Measurements from ENCODE around the gene DLX1.

DLX1 gene

DNA sequence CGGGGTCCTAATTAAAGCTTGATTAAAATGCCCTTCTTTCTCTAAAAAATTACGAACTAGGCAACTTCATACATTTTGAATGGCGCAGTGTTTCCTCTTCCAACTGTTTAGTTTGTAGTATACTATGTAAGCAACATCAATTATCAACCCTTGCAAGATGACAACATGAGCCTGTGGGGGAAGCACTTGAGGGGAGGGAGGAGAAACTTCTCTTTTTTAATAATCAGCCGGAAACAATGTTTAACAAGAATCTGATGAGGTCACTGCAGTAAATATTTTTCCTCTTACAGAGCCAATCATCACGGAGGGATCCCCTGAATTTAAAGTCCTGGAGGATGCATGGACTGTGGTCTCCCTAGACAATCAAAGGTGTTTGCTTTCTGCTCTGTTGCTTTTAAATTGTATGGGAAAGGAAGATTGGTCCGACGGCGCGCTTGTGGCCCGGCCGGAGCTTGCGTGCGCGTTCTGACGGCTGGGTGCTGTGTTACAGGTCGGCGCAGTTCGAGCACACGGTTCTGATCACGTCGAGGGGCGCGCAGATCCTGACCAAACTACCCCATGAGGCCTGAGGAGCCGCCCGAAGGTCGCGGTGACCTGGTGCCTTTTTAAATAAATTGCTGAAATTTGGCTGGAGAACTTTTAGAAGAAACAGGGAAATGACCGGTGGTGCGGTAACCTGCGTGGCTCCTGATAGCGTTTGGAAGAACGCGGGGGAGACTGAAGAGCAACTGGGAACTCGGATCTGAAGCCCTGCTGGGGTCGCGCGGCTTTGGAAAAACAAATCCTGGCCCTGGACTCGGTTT, 5.3 kb upstream of the DLX1 start:
- Histone ChIP-seq H3K4me3 (ENCODE audit: low read depth, low read length) (no peak overlapping the region), H3K79me2 (no peaks in the 10 kb centered on the region), H3K27ac (no peak overlapping the region), H3K27me3 (ENCODE audit: control insufficient read depth, insufficient read depth, low read length) (peaks cover 18% of the 10 kb centered on the region), H3K4me1 (no peaks in the 10 kb centered on the region), H3K36me3 (ENCODE audit: control insufficient read depth, insufficient read depth, low read length) (no peaks in the 10 kb centered on the region), H3K4me2 (ENCODE audit: low read length) (no peak overlapping the region), H2AFZ (no peak overlapping the region), H3K9me3 (ENCODE audit: control insufficient read depth, low read length) (peaks cover 4% of the 10 kb centered on the region), H3K9ac (no peak overlapping the region)
- TF ChIP-seq, protein P1, sequence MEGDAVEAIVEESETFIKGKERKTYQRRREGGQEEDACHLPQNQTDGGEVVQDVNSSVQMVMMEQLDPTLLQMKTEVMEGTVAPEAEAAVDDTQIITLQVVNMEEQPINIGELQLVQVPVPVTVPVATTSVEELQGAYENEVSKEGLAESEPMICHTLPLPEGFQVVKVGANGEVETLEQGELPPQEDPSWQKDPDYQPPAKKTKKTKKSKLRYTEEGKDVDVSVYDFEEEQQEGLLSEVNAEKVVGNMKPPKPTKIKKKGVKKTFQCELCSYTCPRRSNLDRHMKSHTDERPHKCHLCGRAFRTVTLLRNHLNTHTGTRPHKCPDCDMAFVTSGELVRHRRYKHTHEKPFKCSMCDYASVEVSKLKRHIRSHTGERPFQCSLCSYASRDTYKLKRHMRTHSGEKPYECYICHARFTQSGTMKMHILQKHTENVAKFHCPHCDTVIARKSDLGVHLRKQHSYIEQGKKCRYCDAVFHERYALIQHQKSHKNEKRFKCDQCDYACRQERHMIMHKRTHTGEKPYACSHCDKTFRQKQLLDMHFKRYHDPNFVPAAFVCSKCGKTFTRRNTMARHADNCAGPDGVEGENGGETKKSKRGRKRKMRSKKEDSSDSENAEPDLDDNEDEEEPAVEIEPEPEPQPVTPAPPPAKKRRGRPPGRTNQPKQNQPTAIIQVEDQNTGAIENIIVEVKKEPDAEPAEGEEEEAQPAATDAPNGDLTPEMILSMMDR (IDR thresholded peaks at IDR 0.05), result no peak

DNA sequence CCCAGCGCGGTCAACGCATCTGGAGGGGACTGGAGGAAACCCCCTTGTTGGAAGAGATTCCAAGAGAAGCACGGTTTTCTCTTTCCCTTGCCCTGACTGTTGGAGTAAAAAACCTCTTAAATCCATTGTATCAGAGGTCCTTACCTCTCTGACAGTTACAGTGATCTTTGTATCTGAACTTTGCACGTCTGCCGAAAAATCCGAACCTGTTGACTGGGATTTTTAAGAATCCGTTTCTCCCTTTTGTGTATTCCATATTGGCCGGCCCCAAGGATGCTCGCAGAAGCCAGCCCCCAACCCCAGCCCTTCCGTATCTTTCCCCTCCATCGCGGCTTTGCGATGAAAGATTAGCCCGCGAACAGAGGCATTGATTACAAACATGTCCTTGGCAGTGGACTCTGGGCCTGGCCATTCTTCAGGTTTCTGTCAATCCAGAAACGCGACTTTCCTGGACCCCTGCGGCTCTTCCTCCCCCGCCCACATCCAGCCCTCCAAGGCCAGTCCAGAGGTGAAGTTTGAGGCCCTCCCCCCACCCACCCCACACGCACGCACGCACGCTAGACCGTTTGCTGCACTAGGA, 4.6 kb upstream of the DLX1 start:
- no peak overlapping the region for H3K4me2 ChIP-seq (ENCODE audit: low read length)
- no peaks in the 10 kb centered on the region for H3K36me3 ChIP-seq (ENCODE audit: control insufficient read depth, insufficient read depth, low read length)
- TF ChIP-seq, protein P1 (IDR thresholded peaks at IDR 0.05), result no peak
- H3K4me3 ChIP-seq (ENCODE audit: low read depth, low read length), result no peak overlapping the region
- H3K9me3 ChIP-seq (ENCODE audit: control insufficient read depth, low read length), result peaks cover 4% of the 10 kb centered on the region
- H3K4me1 ChIP-seq, result no peaks in the 10 kb centered on the region
- no peak overlapping the region for H2AFZ ChIP-seq
- no peak overlapping the region for H3K27ac ChIP-seq
- no peaks in the 10 kb centered on the region for H3K79me2 ChIP-seq
- H3K9ac ChIP-seq, result no peak overlapping the region
- H3K27me3 ChIP-seq (ENCODE audit: control insufficient read depth, insufficient read depth, low read length), result peaks cover 18% of the 10 kb centered on the region

DNA sequence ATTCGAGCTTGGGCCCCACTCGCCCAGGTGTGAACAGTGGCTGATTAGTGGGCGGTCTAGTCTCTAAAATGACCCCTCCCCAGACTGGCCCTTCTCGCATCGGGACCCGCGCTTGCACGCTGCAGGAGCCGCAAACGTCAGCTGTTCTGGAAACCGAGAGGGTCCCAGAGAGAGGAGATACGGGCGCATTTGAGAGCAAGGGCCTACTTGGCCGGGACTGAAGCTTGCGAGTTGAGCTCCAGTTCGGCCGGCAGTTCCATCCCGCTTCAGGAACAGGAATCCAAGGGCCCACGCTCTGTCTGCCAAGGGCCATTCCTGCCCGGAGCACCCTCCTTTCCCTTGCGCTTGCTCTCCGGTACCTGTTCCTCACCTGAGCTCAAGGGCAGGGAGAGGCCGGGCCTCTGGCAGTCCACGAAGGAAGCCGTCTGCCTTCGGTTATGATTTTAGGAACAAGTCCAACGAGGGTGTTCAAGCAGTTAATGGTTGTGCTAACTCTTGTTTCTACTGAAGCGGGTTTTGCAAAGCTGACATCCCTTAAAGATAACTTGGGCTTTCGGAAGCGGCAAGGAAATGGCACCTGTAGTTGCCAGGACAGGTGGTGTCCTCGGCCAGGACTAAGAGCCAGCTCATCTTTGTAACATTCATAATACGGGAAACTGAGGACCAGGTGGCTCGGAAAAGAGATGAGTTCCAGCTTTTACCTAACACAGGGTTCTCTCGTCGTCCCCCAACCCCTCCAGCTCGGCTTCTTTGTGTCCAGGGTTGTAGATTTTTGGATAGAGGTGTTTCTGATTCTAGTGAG, 3.9 kb upstream of the DLX1 start:
- Histone ChIP-seq H3K36me3 (ENCODE audit: control insufficient read depth, insufficient read depth, low read length) (no peaks in the 10 kb centered on the region), H3K27ac (no peak overlapping the region), H3K79me2 (no peaks in the 10 kb centered on the region), H3K4me3 (ENCODE audit: low read depth, low read length) (no peak overlapping the region), H3K9me3 (ENCODE audit: control insufficient read depth, low read length) (peaks cover 4% of the 10 kb centered on the region), H3K9ac (no peak overlapping the region), H3K27me3 (ENCODE audit: control insufficient read depth, insufficient read depth, low read length) (peaks cover 22% of the 10 kb centered on the region), H2AFZ (no peak overlapping the region), H3K4me2 (ENCODE audit: low read length) (no peak overlapping the region), H3K4me1 (no peaks in the 10 kb centered on the region)
- TF ChIP-seq, protein P1 (IDR thresholded peaks at IDR 0.05), result no peak

DNA sequence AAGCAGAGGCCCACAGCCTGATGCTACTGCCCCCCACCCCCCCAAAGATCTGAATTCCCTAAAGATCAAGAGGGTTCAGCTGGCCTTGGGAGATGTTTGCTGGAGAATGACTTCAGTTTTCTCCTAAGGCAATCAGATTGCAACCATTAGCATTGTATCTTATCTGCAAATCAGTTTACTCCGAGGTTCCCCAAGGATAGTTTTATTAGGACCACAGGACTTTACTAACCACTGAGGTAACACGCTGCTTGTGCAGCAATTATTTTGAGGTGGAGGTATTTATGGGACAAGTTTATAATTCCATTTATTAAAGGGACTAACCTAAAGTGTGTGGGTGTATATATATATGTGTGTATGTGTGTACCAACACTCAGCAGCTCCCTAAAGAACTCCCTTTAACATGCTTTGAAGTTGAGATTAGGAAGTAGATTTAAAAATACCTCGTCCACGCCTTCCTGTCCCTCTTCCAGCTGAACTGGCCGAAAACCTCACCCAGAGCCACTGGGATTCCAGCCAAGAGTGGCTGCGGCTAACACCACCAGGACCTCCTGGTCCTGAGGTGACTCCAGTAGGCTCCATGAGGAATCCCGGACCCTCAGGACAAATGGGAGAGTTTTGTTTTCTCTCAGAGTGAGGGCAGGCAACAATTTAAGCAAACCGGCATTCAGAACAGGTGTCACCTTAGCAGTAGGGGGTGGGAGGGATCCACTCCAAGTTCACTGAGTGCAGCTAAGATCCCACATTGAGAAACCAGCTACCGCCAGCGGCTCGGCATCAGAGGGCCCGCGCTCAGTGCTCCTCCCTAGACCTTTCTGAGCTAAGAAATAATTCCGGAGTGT, 3.0 kb upstream of the DLX1 start:
- no peaks in the 10 kb centered on the region for H3K4me1 ChIP-seq
- peaks cover 31% of the 10 kb centered on the region for H3K27me3 ChIP-seq (ENCODE audit: control insufficient read depth, insufficient read depth, low read length)
- TF ChIP-seq, protein P1 (IDR thresholded peaks at IDR 0.05), result no peak
- H2AFZ ChIP-seq, result no peak overlapping the region
- no peaks in the 10 kb centered on the region for H3K36me3 ChIP-seq (ENCODE audit: control insufficient read depth, insufficient read depth, low read length)
- H3K4me2 ChIP-seq (ENCODE audit: low read length), result no peak overlapping the region
- no peak overlapping the region for H3K9ac ChIP-seq
- H3K4me3 ChIP-seq (ENCODE audit: low read depth, low read length), result no peak overlapping the region
- H3K9me3 ChIP-seq (ENCODE audit: control insufficient read depth, low read length), result peaks cover 4% of the 10 kb centered on the region
- no peak overlapping the region for H3K27ac ChIP-seq
- no peaks in the 10 kb centered on the region for H3K79me2 ChIP-seq
